OCI-LY3 (cell line): ENCODE data around the gene SELENON.

Experiments used
- H2AFZ ChIP-seq: fragments of 200-600, 300-600 bp; shearing (Covaris generic); 2 replicates; pipeline ENCODE4 v1.6.0; 2014; ENCODE audit warnings: antibody characterized with exemption, low read depth, low read length
- H3K27ac ChIP-seq: fragments of 200-600, 300-600 bp; sonication (generic); 2 replicates; pipeline ENCODE4 v1.5.1; 2014; ENCODE audit warnings: mild to moderate bottlenecking, low read length, moderate library complexity, mixed read lengths
- H3K27me3 ChIP-seq: fragments of 200-600, 300-600 bp; sonication (generic); 2 replicates; pipeline ENCODE4 v1.6.1; 2014; ENCODE audit warnings: low read depth, low read length, mixed read lengths
- H3K36me3 ChIP-seq: fragments of 200-600, 300-600 bp; sonication (generic); replicated peaks from 2 replicates; pipeline ENCODE3; 2014; ENCODE audit warnings: low read depth, low read length, mixed read lengths
- H3K4me1 ChIP-seq: fragments of 300-600, 200-600 bp; sonication (generic); 2 replicates; pipeline ENCODE4 v1.6.1; 2014; ENCODE audit warnings: low read length, mixed read lengths
- H3K4me2 ChIP-seq: fragments of 200-600, 300-600 bp; sonication (generic); 2 replicates; pipeline ENCODE4 v1.6.1; 2014; ENCODE audit warnings: low read length, mixed read lengths
- H3K4me3 ChIP-seq: fragments of 300-600, 200-600 bp; sonication (generic); 2 replicates; pipeline ENCODE4 v1.5.1; 2014; ENCODE audit warnings: antibody characterized with exemption, mild to moderate bottlenecking, low read length, moderate library complexity
- H3K79me2 ChIP-seq: fragments of 300-600, 200-600 bp; shearing (Covaris generic); 2 replicates; pipeline ENCODE4 v1.6.1; 2014; ENCODE audit warnings: mild to moderate bottlenecking, low read length, mixed read lengths
- H3K9ac ChIP-seq: fragments of 300-600, 200-600 bp; shearing (Covaris generic); 2 replicates; pipeline ENCODE4 v1.6.0; 2014; ENCODE audit warnings: mild to moderate bottlenecking, low read length, moderate library complexity
- H3K9me3 ChIP-seq: fragments of 200-600, 300-600 bp; shearing (Covaris generic); 2 replicates; pipeline ENCODE4 v1.6.1; 2014; ENCODE audit warnings: low read length, mixed read lengths; ENCODE audit not compliant: insufficient read depth
- H4K20me1 ChIP-seq: fragments of 200-600, 300-600 bp; sonication (generic); 2 replicates; pipeline ENCODE4 v1.6.1; 2016; ENCODE audit warnings: low read length, mixed read lengths; ENCODE audit not compliant: insufficient read depth
- EZH2phosphoT487 ChIP-seq: fragments of 200-600 bp; shearing (Covaris generic); IDR thresholded peaks from 2 replicates; pipeline ENCODE4 v1.6.1; 2018; ENCODE audit warnings: antibody characterized with exemption, mixed run types, low read depth
- TF ChIP-seq, protein P1 (sequence below): fragments of 200-600, 300-600 bp; sonication (generic); IDR thresholded peaks from 2 replicates; pipeline ENCODE4 v1.5.1; 2014; ENCODE audit warnings: antibody characterized with exemption, low read length, low read depth

SELENON gene

GRCh38 chr1:25765136-25765922 is 34.7 kb upstream of the SELENON start:
- Histone ChIP-seq H3K4me2 (no peak overlapping the region), H3K9ac (no peak overlapping the region), H3K27ac (no peak overlapping the region), H3K36me3 (no peaks in the 10 kb centered on the region), H3K9me3 (no peaks in the 10 kb centered on the region), H3K79me2 (no peaks in the 10 kb centered on the region), H3K4me3 (no peak overlapping the region), H2AFZ (no peak overlapping the region), H3K4me1 (no peaks in the 10 kb centered on the region), H3K27me3 (no peaks in the 10 kb centered on the region), H4K20me1 (no peaks in the 10 kb centered on the region)
- TF ChIP-seq, protein P1, sequence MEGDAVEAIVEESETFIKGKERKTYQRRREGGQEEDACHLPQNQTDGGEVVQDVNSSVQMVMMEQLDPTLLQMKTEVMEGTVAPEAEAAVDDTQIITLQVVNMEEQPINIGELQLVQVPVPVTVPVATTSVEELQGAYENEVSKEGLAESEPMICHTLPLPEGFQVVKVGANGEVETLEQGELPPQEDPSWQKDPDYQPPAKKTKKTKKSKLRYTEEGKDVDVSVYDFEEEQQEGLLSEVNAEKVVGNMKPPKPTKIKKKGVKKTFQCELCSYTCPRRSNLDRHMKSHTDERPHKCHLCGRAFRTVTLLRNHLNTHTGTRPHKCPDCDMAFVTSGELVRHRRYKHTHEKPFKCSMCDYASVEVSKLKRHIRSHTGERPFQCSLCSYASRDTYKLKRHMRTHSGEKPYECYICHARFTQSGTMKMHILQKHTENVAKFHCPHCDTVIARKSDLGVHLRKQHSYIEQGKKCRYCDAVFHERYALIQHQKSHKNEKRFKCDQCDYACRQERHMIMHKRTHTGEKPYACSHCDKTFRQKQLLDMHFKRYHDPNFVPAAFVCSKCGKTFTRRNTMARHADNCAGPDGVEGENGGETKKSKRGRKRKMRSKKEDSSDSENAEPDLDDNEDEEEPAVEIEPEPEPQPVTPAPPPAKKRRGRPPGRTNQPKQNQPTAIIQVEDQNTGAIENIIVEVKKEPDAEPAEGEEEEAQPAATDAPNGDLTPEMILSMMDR, result no peak
- no peak for TF ChIP-seq EZH2phosphoT487

- Histone ChIP-seq H3K79me2 (no peaks in the 10 kb centered on the region), H3K4me2 (no peak overlapping the region), H3K27me3 (no peaks in the 10 kb centered on the region), H3K27ac (no peak overlapping the region), H2AFZ (no peak overlapping the region), H3K9me3 (no peaks in the 10 kb centered on the region), H3K9ac (no peak overlapping the region), H3K4me1 (no peaks in the 10 kb centered on the region), H3K4me3 (no peak overlapping the region), H4K20me1 (no peaks in the 10 kb centered on the region), H3K36me3 (no peaks in the 10 kb centered on the region)
- no peak for TF ChIP-seq EZH2phosphoT487
- TF ChIP-seq, protein P1, result no peak
Observed at GRCh38 chr1:25765923-25766589, 33.9 kb upstream of the SELENON start.

DNA sequence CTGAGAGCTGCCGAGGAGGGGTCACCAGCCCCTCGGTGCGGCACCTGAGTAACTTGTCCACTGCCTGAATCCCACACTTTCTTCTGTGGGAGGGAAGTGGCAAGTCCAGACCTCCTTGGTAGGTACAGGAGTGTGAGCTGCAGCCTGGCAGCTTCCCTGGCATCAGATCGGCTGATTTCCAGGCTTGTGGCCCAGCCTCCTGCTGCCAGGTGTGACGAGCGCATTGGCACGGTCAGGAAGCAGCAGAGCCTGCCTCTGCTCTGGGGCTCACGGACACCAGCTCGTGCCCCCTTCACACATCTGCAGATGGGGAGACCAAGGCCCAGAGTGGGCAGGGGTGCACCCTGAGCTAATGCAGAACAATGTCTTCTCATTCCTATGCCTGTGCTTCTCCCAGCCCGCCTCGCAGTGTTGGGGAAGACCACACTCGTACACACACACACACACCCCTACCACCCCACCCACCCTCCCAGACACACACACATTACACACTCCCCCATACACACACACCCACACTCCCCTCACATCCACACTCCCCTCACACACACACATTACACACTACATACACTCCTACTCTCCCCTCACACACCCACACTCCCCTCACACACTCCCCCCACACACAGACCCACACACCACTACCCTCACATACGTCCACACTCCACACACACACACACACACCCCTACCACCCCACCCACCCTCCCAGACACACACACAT is 33.1 kb upstream of the SELENON start:
- Histone ChIP-seq H3K9me3 (no peaks in the 10 kb centered on the region), H3K9ac (no peak overlapping the region)

More for the DNA sequence above, 33.1 kb upstream of the SELENON start:
- H3K4me1 ChIP-seq, result no peaks in the 10 kb centered on the region
- H2AFZ ChIP-seq, result no peak overlapping the region
- H3K4me2 ChIP-seq, result no peak overlapping the region
- H3K79me2 ChIP-seq, result no peaks in the 10 kb centered on the region
- H4K20me1 ChIP-seq, result no peaks in the 10 kb centered on the region
- no peak overlapping the region for H3K4me3 ChIP-seq
- TF ChIP-seq EZH2phosphoT487, result no peak
- TF ChIP-seq, protein P1, result no peak
- no peaks in the 10 kb centered on the region for H3K27me3 ChIP-seq
- no peak overlapping the region for H3K27ac ChIP-seq
- H3K36me3 ChIP-seq, result no peaks in the 10 kb centered on the region
